ENCODE measurements around the gene ATXN7L1.

ATXN7L1 gene

DNA sequence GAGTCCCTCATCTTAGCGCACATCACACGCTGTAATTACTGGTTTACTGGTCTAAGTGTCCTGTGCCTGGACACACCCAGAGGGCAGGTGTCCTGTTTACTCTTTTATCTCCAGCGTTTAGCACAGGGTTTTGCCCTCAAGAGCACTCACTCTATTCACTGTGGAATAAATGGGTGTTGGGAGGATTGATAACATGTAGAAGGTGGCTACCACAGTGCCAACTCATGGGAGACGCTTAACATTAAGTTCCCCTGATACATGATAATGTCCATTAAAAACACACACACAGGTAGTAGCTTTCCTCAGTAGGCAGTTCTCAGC, 199.0 kb downstream of the ATXN7L1 start:
- DNase-seq (ENCODE audit: low read depth in 3 of 3), result no peak

DNA sequence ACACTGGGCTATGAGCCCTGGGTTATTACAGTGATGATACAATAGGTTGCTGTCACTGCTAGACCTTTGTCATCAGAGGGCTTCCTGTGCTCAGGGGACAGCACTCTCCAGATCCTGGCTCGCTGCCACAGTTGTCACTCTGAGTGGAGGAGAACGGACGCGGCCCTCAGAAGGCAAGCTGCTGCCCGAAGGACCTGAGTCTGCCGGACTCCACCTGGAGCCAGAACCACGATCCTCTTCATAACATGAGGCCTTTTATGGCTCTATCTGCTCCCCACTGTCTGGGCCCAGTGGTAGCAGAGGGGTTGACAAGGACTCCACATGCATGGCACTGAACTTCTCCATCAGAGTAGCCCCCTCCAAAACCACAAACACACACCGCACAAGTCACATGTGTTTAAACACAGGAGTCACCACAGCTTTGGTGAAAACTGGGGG, 200.4 kb downstream of the ATXN7L1 start:
- DNase-seq (ENCODE audit: low read depth in 3 of 3), result peak in 1 of 3 experiments; percentile 55

DNA sequence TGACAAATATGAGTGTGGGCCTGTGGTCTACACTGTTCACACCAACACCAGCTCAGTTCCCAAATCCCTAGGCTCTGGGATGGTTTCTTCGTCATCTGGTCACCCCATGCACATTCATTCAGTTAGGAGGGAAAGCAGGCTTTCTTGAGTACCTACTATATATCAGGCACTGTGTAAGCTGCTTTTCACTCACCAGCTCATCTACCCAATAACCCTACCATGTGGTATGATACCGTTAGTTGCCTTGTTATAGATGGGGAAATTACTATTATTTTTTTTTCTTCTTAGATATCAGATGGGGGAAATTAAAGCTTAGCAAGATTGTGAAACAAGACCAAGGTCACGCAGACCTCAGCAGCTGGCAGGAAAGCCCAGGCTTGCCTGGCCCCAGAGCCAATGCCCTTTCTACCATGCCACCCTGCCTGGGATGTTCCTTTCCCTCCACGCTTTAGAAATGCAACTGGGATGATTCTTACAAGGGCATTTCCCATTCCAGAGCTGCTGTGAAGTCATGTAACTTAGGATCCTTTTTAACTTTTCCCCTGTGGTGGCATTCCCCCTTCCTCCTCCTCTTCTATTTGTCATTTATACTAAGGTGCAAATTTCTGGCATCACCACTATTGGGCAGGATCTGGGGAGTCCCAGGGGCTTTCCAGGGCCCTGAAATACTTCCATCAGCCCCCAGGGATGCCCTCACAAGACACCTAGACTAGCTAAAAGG, 202.0 kb downstream of the ATXN7L1 start:
- no peak for DNase-seq (ENCODE audit: low read depth in 3 of 3)

DNA sequence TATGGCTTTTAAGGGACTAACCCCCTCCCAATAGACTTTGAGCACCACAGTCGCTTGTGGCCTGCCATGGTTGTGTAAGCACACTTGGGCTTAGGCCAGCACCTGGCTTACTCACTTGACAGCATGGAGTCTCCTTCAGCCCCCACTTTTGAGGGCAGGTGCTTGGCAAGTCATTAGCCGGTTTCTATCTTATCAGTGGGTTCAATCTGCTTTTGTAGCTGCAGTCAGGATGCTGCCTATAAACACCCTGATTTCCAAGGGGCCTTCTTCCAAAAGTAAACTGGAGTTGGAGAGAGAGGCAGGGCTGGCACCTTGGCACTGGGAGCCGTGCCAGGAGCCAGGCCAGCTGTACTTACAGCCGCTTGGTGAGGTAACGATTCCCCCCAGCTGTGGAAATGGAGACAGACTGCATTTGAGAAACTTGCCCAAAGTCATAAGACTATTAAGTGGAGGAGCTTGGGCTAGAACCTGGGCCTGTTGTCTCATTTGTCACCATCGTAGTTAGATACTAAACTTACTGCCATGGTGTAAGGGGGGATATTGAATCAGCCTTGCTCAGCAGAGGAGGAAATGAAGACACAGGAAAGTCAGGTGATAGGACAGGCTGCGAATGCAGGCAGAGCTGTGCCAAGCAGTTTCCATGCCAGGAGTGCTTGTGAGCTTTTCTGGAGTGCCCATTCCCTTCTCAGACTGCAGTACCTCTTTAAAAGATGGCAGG, 202.9 kb downstream of the ATXN7L1 start:
- no peak for DNase-seq (ENCODE audit: low read depth in 3 of 3)

DNA sequence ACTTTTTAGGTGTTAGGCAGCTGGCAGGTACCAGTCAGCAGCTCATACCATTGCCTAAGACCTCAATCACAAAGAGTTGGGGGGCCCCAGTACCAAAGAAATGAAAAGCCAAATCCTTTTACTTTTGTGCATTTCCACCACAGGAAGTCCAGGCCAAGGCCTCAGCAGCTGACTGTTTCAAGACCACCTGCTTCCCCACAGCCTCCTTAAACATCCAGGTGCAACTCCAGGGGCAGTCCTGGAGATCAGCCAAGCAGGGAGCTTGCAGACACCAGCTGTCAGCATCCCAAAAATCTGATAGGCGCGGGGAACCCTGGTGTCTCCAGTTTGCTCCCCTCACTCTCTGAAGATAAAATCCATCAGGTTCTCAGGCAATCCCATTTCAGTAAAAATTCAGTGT, 203.6 kb downstream of the ATXN7L1 start:
- DNase-seq (ENCODE audit: low read depth in 3 of 3), result no peak

DNA sequence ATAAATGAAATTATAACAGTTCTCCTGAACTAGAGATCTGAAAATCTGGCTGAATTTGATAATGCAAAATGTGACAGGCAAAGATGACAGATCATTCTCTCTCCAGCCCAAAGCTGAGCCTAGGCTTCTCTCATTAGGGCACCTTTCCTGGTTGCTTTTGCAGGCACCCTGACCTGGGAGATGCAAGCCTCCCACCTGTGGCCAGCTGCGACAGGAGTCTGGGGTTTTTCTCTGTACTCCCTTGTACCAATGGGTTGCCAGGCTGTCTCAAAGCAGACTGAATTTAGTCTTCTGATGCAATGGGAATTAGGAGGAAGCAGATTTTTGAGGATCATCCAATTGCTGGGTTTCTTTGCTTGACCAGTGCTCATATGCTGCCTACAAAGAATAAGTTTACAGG, 210.1 kb downstream of the ATXN7L1 start:
- DNase-seq (ENCODE audit: low read depth in 3 of 3), result no peak

DNA sequence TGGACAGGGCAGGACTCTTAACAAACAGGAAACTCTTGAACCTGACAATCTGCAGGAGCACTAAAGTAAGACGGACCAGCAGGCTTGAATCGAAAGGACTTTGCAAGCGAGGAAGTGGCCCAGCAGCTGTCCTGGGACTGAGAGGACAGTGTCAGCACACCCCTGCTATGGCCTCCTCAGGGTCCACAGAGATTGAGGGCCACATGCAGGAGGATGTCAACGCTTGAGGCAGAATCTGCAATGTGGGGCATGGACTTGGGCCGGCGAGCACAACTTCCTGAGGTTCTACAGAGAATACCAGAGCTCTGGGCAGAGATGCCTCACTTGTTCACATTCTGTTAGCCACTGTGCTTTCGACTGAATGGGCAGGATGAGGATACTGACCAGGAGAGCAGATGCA, 210.7 kb downstream of the ATXN7L1 start:
- DNase-seq (ENCODE audit: low read depth in 3 of 3), result no peak

DNA sequence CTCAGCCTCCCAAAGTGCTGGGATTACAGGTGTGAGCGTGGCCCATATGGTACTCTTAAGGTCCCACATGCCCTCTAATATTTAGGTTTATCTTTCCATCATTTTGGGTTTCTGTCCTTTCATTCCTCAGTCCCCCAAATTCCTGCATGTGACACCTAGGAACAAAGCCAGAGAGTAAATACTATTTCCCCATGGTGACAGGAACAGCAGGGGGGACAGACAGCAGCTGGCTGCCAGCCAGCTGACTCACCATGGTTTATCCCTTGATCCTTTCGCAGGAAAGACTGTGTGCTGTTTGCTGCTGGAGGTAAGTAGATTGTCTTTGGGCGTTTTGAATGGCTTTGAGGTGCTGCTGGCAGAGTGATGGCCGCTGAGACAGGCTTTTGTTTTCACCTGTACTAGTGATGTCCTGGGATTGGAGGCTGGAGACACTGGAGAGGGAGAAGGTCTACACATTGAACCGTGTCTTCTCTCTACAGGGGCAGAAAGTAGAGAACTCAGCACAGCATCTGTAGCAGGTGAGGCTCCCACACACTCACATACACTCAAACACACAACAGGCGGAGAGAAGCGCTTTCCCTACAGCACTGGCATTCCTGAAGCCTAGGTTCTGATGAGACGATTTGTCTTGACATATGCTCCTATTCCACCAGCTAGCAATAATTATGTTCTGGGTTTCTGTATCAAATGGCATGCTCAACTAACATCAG, 211.4 kb downstream of the ATXN7L1 start:
- DNase-seq (ENCODE audit: low read depth in 3 of 3), result no peak

DNA sequence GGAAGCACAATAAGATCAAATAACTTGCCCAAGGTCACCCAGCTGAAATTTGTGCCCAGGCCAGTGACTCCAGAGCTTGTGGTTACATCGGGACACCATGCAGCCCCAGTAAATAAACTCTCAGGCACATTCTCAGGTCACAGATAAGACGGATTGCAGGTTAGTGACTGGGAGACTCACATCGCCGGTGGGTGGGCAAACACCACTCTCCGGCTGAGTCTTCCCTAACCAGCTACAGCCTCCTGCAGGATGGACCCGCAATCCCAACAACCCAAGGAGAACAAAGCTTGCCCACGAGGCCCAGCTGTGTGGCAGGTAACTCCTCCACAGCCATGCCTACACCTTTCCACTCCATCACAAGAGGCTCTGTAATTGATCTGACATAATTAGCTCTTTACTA, 213.4 kb downstream of the ATXN7L1 start:
- no peak for DNase-seq (ENCODE audit: low read depth in 3 of 3)

DNA sequence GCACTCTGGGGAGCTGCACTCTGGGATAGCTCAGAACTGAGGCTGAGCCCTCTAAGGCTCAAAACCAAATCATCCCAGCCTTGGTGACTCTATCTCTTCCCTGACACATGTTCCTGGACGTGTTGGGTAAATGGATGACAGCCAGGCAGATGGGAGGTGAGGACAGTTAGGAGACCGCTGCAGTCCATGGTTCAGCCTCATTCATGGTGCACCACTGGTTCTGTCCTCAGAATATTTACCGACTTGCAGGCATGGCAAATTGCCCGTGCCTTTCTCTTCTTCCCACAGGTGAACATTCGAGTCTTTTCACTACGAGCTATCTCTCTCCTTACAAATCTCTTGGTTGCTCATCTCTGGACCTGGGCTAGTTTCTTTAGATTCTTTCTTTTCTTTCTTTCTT, 214.8 kb downstream of the ATXN7L1 start:
- DNase-seq (ENCODE audit: low read depth in 3 of 3), result no peak

DNA sequence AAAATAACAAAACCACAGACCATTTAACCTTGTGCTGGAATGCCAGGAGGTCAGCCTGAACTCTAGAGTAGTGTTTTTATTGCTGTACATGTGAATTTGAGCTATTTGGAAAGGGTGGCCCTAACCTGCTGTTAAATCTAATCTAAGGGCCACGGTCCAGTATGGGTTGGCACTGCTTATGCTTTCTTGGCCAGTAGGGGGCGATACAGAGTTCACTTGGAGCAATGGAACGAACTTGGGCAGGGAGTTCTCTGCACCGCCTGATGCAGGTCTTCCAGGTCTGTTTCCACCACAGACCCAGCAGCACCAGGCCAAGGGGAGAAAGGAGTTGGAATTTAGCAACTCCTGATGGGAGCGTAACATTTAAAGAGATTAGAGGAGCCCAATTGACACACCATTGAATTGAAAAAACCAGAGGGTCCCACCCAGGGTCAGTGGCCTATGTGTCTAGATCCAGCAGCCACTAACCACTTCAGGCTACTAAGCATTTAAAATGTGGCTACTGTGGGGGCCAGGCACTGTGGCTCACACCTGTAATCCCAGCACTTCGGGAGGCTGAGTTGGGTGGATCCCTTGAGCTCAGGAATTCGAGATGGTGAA, 219.4 kb downstream of the ATXN7L1 start:
- peak; percentile 51 to 72 (median 58) for DNase-seq (ENCODE audit: low read depth in 3 of 3)

DNA sequence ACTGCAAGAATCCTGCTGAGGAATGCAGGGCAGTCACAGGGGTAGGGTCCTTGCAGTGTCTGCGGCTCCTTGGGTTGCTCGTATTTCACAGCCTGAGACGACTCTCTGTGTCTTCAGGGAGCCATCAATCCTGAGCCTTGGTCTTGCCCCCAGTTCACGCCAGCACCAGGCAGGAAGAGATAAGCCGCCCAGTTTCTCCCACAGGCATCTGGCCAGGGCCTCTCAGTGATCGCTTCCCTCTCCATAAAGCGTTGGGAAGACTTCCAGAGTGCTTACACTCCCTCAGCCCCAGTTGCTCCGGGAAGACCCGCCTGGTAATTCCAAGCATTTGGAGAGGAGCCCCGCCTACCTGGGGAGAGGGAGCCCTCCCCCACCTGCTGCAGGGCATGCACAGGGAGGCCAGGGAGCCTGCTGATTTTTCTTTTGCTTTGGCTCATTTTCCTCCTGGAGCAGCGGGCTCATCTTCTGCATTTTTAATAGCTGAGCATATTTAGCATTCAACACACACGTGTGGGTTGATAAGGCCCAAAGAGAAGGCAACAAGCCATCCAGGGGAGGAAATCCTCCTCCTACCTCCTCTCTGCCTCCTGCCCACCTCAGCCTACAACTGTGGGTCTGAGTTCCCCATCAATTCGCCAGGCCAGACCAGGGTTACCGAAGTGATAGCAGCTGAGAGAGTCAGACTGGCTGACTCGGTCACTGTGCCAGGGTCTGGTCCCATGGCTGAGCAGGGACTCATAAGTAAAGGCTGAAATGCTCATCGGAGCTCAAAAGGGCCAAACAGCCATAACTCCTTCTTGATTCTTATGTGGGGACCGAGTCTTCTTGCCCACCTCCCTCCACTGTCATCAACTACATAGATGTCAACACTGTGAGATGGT, 220.7 kb downstream of the ATXN7L1 start:
- DNase-seq (ENCODE audit: low read depth in 3 of 3), result no peak

DNA sequence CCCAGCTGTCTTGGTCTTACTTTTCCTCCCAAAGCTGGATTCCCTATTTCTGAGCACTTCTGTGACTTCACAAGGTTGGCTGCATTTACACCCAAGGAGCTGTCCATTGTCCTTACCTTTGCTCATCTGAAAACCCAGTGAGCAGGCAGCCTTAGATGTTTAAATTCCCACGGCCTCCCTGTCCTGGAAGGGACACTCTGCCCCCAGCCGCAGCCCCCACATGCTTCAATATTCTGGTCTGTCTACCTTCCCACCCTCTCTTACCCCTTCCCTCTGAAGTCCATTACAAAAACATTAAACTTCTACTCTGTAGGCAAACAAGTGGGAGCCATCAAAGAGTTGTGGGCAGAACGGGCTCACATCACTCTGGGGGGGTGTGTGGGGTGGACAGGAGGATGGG, 221.3 kb downstream of the ATXN7L1 start:
- DNase-seq (ENCODE audit: low read depth in 3 of 3), result no peak

DNA sequence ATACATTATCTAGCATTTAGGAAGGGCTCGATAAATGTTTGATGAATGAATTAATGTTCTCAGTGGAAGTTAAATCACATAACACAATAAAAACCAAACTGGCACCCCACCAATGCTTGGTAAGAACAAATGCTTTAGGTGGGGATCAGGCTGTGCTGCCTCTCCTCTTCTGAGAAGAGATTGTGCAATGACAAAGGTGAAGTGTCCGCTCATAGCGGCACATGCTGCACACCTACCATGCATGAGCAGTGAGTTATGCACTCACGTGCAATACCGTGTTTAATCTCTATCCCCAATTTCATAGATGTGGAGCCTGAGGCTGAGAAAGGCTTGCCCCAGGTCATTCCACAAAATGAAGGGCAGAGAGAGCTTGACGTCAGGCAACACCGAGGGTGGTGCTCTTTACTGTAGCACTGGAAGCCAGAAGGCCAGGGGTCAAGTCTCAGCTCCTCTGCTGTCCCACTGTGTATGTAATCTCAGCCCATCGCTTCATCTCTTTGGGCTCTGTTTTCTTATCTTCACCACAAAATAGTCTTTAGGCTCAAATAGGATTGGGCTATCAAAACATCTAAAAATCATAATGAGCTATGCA, 222.2 kb downstream of the ATXN7L1 start:
- DNase-seq (ENCODE audit: low read depth in 3 of 3), result no peak

DNA sequence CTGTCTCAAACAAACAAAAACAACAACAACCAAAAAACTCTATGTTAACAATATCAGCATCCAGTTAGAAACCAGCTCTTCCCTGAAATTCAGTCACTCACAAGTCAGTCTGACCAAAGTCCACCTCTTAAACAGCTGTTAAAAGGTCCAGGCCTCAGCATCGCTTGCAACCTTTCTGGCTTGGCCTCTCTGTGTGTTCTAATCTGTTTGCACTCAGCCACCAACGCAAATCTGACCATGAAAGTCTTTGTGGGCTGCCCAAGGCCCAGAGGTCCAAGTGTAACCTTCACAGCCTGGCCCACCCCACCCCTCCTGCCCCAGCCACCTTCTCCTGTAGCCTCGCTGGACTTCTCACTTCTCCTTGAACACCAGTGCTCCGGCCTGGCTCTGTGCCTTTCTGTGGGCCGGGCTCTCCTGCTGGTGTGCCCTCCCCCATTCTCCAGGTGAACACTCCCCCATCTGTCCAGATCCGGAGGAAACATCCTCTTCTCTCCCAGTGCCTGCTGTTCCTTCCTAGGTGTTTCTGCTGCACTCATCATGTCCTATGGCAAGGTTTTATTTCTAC, 222.9 kb downstream of the ATXN7L1 start:
- DNase-seq (ENCODE audit: low read depth in 3 of 3), result no peak

DNA sequence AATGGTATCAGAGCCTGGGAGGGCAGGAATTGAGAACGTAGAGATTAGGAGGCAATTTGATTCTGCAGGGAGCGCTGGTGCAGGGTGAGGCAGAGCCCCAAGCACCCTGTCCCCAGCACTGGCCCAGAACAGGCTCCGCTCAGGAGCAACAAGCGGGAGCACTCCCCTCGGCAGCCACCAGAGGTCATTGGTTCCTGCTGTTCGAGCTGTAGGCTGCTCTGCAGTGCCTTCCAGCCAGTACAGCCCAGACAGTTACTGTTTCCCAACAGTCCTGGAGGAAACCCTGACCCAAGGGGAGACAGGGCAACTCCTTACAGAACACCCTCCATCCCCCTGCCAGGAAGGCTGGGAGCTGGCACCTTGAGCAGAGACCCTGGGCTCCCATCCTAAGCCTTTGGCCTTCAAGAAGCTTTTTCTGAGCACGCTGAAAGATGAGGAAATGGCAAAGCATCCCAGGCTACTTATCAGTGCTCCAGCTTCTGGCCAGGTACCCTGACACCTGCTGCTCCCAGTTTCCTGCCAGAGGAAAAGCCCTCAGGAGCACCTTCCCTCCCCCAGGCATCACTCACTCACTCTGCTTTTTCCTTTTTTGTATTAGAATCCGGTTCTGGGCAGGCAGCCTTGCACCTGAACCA, 223.9 kb downstream of the ATXN7L1 start:
- DNase-seq (ENCODE audit: low read depth in 3 of 3), result peak; percentile 48 to 72 (median 50)

DNA sequence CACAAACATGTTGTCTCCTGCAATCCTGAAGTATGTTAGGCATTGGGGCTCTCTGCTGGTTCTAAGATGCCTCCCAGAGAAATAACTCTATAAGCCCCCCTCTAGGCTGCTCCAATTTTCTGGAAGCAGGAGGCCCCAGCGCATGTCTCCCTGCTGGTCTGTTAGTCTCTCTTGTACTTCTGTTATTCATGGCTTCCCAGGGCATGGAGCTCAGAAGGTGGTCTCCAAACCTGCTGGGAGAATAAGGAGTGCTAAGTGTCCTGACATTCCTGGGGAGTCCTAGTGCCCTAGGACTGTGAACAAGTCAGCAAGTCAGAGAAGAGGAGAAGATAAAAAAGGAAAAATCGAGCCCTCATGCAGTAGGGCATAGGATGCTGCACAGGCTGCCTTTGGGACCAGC, 224.6 kb downstream of the ATXN7L1 start:
- DNase-seq (ENCODE audit: low read depth in 3 of 3), result no peak

DNA sequence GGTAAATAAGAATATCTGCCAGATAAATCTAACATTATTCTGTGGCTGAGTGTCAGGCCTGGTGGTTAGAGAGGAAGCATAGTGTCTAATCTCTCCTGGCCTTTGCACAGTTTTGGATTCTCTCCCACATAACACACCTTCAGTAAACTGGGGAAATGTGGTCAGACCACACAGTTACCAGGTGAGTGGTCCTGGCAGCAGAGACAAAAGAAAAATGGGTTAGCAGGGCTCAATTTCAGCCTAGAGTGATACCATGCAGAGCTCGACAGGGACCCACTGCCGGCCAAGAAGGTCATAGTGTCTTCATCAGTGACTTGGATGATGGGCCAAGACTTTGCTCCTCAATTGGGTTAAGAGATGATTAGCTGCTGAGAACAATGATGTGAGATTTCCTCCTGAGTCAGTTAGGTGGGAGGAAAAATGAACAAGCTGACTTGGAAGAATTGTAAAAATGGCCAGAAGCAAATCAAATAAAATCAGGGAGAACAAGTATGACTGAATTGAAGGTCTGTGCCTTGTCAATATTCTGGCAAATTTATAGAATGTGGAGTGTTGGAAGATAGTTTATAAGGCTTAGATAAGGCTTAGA, 225.9 kb downstream of the ATXN7L1 start:
- DNase-seq (ENCODE audit: low read depth in 3 of 3), result no peak

DNA sequence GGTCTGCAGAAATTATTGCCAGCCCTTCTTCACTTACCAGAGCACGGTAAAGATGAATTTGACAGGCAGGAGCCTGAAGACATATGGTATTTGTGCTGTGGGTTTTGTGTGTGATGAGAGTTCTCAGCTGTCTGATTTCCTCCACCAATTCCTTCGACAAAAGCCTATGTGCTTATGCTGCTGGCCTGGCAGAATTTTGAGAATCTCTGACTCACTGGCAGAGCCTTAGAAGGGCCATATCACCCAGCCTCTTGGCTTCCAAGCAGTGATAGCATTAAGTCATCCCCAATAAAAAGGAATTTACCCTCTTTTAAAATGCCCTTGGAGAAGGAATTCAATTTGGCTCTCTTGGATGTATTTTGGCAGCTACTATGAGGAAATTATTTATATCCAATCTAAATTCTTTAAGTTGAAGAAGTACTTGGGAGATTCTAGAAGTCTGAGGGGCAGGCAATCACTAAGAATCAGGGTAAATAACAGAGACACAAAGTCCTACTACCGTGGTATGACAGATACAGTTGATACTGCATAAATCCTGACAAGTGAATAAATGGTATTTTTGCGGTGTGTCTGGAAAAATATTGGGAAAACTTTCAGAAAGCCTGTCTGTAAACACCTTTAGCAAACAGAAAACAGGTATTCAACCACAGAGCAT, 226.5 kb downstream of the ATXN7L1 start:
- no peak for DNase-seq (ENCODE audit: low read depth in 3 of 3)
